ENCODE measurements around the gene ABCD3. TPM values are rescaled to one million over a fixed set of nuclear protein-coding genes. Genes with fewer than 3 reads are reported as not detected.

Gene ABCD3
- total and polyA plus RNA-seq, 2 of the 13 experiments (the other 11 are each of a cell fraction or from before 2014, with no cell fraction given): 27.5 to 166 TPM

DNA sequence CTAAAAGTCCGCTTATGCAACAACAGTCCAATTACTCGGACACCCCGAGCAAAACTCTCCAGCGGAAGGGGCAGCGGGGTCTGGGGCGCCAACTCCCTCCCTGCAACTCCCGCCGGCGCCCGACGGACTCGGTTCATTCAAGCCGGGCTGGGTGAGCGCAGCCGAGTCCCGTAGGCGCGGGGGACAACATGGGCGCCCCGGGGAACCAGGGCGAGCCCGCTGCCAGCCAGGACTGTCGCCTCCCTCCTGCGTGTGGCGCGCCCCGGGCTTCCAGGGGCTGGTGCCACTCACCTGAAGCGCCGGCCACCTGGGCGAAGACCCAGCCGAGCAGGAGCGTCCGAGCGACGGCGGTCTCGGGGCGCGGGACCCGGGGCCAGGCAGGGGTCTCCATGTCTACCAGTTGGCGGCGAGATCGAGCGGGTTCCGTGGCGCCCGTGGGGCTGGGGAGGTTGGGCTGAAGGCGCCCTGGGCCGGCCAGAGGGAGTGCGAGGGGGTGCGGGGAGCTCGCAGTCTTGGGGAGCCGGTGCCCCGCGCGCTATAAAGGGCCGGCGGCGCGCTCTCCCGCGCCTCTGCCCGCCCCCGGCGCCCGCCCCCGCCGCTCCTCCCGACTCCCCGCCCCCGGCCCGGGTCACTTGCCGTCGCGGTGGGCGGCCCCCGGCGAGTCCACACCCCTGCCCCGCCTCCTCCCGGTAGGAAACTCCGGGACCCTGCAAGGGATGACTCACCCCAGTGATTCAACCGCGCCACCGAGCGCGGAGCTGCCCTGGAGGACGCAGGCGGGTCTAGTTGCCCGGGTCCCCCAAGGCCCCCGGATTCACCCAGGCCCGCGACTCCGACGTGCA lies 123.3 kb downstream of the ABCD3 start, which contains the start of gene F3 (continued):
- peak; percentile 67; the same call in 1 of the 2 replicates for TF ChIP-seq NRL (CRISPR knock-in tag; IDR thresholded peaks at IDR 0.05; ENCODE audit: borderline replicate concordance)
- TF ChIP-seq RAD51 (IDR thresholded peaks at IDR 0.05; ENCODE audit: borderline replicate concordance): no peak
- no peak for TF ChIP-seq ZNF747 (CRISPR knock-in tag; IDR thresholded peaks at IDR 0.05; ENCODE audit: borderline replicate concordance)
- 0 out of 2 replicates have a peak, but pooled peaks have one; percentile 45 for TF ChIP-seq ZNF724P (CRISPR knock-in tag; IDR thresholded peaks at IDR 0.05; ENCODE audit: borderline replicate concordance)
- peak; percentile 92 for TF ChIP-seq ZBTB2 (CRISPR knock-in tag; IDR thresholded peaks at IDR 0.05; ENCODE audit: low read depth)
- peak; percentile 27; the same call in 1 of the 2 replicates for TF ChIP-seq NR2C2 (CRISPR knock-in tag; IDR thresholded peaks at IDR 0.05; ENCODE audit: borderline replicate concordance)
- no peak for TF ChIP-seq ZNF382 (CRISPR knock-in tag; IDR thresholded peaks at IDR 0.05; ENCODE audit: borderline replicate concordance)
- TF ChIP-seq ZBTB7B (CRISPR knock-in tag; IDR thresholded peaks at IDR 0.05): peak; percentile 26; the same call in 1 of the 2 replicates
- TF ChIP-seq TARDBP (CRISPR knock-in tag; IDR thresholded peaks at IDR 0.05): 0 out of 2 replicates have a peak, but pooled peaks have one; percentile 41
- TF ChIP-seq ZSCAN30 (CRISPR knock-in tag; IDR thresholded peaks at IDR 0.05): no peak
- no peak for TF ChIP-seq ZNF879 (CRISPR knock-in tag; IDR thresholded peaks at IDR 0.05)
- TF ChIP-seq, protein P1, sequence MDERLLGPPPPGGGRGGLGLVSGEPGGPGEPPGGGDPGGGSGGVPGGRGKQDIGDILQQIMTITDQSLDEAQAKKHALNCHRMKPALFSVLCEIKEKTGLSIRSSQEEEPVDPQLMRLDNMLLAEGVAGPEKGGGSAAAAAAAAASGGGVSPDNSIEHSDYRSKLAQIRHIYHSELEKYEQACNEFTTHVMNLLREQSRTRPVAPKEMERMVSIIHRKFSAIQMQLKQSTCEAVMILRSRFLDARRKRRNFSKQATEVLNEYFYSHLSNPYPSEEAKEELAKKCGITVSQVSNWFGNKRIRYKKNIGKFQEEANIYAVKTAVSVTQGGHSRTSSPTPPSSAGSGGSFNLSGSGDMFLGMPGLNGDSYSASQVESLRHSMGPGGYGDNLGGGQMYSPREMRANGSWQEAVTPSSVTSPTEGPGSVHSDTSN (CRISPR knock-in tag; IDR thresholded peaks at IDR 0.05): no peak
- TF ChIP-seq POLR2A (IDR thresholded peaks at IDR 0.05; ENCODE audit: insufficient read depth in 1 of 2, low read depth in 2 of 2, low read length in 2 of 2): peak; percentile 51 to 88
- no peak for TF ChIP-seq NR2F6 (IDR thresholded peaks at IDR 0.05)
- TF ChIP-seq NR2F6 (CRISPR knock-in tag; IDR thresholded peaks at IDR 0.05): 0 out of 2 replicates have a peak, but pooled peaks have one; percentile 7
- no peak; the same call in 1 of the 2 replicates for TF ChIP-seq TP53 (CRISPR knock-in tag; conservative IDR thresholded peaks at IDR 0.05)
- TF ChIP-seq ZMYM4 (CRISPR knock-in tag; IDR thresholded peaks at IDR 0.05): peak; percentile 41; the same call in 1 of the 2 replicates
- TF ChIP-seq, protein P2, sequence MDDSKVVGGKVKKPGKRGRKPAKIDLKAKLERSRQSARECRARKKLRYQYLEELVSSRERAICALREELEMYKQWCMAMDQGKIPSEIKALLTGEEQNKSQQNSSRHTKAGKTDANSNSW (CRISPR knock-in tag; IDR thresholded peaks at IDR 0.05; ENCODE audit: borderline replicate concordance): no peak
- TF ChIP-seq, protein P3, sequence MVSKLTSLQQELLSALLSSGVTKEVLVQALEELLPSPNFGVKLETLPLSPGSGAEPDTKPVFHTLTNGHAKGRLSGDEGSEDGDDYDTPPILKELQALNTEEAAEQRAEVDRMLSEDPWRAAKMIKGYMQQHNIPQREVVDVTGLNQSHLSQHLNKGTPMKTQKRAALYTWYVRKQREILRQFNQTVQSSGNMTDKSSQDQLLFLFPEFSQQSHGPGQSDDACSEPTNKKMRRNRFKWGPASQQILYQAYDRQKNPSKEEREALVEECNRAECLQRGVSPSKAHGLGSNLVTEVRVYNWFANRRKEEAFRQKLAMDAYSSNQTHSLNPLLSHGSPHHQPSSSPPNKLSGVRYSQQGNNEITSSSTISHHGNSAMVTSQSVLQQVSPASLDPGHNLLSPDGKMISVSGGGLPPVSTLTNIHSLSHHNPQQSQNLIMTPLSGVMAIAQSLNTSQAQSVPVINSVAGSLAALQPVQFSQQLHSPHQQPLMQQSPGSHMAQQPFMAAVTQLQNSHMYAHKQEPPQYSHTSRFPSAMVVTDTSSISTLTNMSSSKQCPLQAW (CRISPR knock-in tag; IDR thresholded peaks at IDR 0.05): 0 out of 2 replicates have a peak, but pooled peaks have one; percentile 44
- TF ChIP-seq PPARG (CRISPR knock-in tag; conservative IDR thresholded peaks at IDR 0.05): no peak
- 0 out of 2 replicates have a peak, but pooled peaks have one; percentile 6 for TF ChIP-seq CEBPB (IDR thresholded peaks at IDR 0.05; ENCODE audit: borderline replicate concordance, low read depth, low read length)

Data from HepG2 (cell line).